Vein endothelial cell (primary cell): ENCODE data around the gene SCAND1. TPM values are rescaled to one million over a fixed set of nuclear protein-coding genes. Genes with fewer than 3 reads are reported as not detected.

Source experiments
- small RNA-seq: library from RNA; depleted of rRNA; stranded (forward); fragments of <200 nt; gene quantifications from one replicate; pipeline ENCODE3, GENCODE V24; 2012
- total RNA-seq: library from RNA; depleted of rRNA; stranded (reverse); fragments of >200 nt; gene quantifications from 2 replicates; pipeline ENCODE4 v1.2.3, GENCODE V29; 2012

The SCAND1 gene
- total RNA-seq = 83.8 and 107 TPM in 2 replicates

DNA sequence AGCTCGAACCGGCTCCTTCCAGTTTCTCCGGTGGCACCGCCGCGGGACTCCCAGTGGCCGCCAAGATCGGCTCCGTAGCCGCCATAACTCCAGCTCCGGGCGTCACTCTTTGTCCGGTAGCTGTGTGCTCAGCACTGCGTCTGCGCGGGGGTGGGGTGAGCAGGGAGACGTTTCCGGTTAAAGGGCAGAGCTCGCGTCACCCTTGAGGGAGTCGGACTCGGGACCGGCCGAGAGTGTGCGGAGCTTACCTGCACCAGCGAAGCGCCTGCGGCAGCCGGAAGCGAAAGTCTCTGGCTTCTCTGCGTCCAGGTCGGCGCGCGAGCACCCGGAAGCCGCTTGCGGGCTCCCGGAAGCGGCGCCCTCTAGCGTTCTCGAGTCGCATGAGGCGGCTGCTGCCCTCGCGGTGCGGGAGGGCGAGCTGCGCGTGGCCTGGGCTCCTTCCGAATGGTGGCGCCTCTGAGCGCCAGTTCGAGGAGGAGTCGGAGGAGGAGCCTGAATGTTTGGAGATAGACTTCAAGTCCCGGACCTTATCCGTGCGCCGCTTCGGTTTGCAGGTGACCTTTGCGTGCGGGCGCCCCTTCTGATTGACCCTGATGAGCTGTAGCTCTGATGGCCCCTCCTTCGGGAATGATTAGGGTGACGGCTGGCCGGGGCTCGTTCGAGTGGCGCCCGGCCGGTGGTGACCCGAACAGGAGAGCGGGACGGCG, at the start of gene SCAND1:
SCAND1 (minus strand) TSS at position 303 of the 707 bp plus-strand sequence; CDS start at position 85, 218 bp downstream.

DNA sequence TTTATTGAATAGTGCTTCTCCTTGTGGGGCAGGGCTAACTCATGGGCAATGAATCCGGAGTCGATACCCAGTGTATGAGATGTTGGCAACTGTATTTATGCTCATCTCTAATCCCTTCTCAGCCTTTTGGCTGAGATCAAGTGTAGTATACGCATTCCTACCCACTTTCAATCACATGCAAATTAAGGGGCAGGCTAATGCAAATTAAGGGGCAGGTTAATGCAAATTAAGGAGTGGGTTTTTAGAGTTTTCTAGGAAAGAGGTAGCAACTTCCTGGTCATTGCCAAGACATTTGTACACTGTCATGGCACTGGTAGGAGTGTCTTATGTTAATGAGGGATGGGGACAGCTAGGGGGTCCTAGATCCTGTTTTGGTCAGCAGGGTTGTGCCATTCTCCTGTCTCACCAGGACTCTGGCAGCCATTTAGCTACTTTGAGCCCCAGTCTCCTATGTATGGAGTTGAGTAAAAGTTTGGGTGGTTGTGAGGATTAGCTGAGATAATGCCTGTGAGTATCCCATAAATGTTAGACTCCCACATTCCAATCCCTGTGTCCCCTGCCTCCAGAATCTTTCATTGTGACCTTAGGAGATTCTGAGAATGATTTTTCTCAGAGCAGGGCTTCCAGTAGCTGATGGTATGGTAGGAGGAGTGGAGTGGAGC, 13.8 kb upstream of the SCAND1 start, which contains the start of gene CNBD2:
CNBD2 (plus strand) TSS at position 612 of the 662 bp plus-strand sequence. CDS start 173 bp downstream, outside the sequence.

Small RNAs within 50 kb of the gene (small RNA-seq; reads per million reads assigned to genes)
- not detected for gene RNU6-937P

Other genes starting within 250 kb of the SCAND1 start
- 229 and 246 TPM in 2 replicates for gene RBM39, start 212.2 kb downstream of the SCAND1 start, total RNA-seq
- gene PHF20, start 182.5 kb downstream of the SCAND1 start, total RNA-seq = 29.4 and 34.6 TPM in 2 replicates
- 2.7 and 3.6 TPM in 2 replicates for gene CNBD2, start 14.1 kb upstream of the SCAND1 start, total RNA-seq
- 12.5 and 24.5 TPM in 2 replicates for gene EPB41L1, start 200.2 kb upstream of the SCAND1 start, total RNA-seq